ENCODE results near the gene ESM1. TPM values are rescaled to one million over a fixed set of nuclear protein-coding genes. Genes with fewer than 3 reads are reported as not detected.
"Not testable (repeated sequence)": the region's sequence is repeated elsewhere in the genome, so short reads cannot be mapped to it uniquely, and the experiment has no call there.

ESM1 gene
- total RNA-seq, 4 donors from 2014 or later = not detected

GRCh38 chr5:55003432-55004065 is 18.2 kb upstream of the ESM1 start:
- TF ChIP-seq POLR2A (IDR thresholded peaks at IDR 0.05) (no peak), CTCF (IDR thresholded peaks at IDR 0.05) (no peak)
- 65 to 73% methylated on average over 4 of the region's 4 CpGs for WGBS, 2 donors
- intact Hi-C loops (cut with DNase I; ENCODE audit: low total_unique reads) = no loop called here
- no peak for DNase-seq (ENCODE audit: low spot score in 2 of 2)
- no peak overlapping the region for H3K4me3 ChIP-seq (ENCODE audit: low read depth, poor library complexity, severe bottlenecking)

GRCh38 chr5:55002166-55002565 is 16.8 kb upstream of the ESM1 start:
- DNase-seq (ENCODE audit: low spot score in 2 of 2); intact Hi-C loops (cut with DNase I; ENCODE audit: low total_unique reads); H3K4me3 ChIP-seq (ENCODE audit: low read depth, poor library complexity, severe bottlenecking): not testable (repeated sequence)
- WGBS, 2 donors = 80 to 95% methylated on average over 2 of the region's 2 CpGs

- 52 to 55% methylated on average over 2 of the region's 2 CpGs for WGBS, 2 donors
- TF ChIP-seq POLR2A (IDR thresholded peaks at IDR 0.05) (no peak), CTCF (IDR thresholded peaks at IDR 0.05) (no peak)
- H3K4me3 ChIP-seq (ENCODE audit: low read depth, poor library complexity, severe bottlenecking) = no peak overlapping the region
- intact Hi-C loops (cut with DNase I; ENCODE audit: low total_unique reads) = no loop called here
- no peak for DNase-seq (ENCODE audit: low spot score in 2 of 2)
Observed at GRCh38 chr5:54997081-54997480, 11.7 kb upstream of the ESM1 start.

- H3K4me3 ChIP-seq (ENCODE audit: low read depth, poor library complexity, severe bottlenecking) = no peak overlapping the region
- TF ChIP-seq POLR2A (IDR thresholded peaks at IDR 0.05) (no peak), CTCF (IDR thresholded peaks at IDR 0.05) (no peak)
- DNase-seq (ENCODE audit: low spot score in 2 of 2) = no peak
- WGBS, 2 donors = 73 to 81% methylated on average over 5 of the region's 5 CpGs
- intact Hi-C loops (cut with DNase I; ENCODE audit: low total_unique reads) = no loop called here
Observed at GRCh38 chr5:54996466-54996865, 11.1 kb upstream of the ESM1 start.

GRCh38 chr5:54995168-54995567 is 9.8 kb upstream of the ESM1 start:
- WGBS, 2 donors = 91 to 97% methylated on average over 3 of the region's 3 CpGs
- no peak for TF ChIP-seq POLR2A (IDR thresholded peaks at IDR 0.05)
- no peak for TF ChIP-seq CTCF (IDR thresholded peaks at IDR 0.05)
- intact Hi-C loops (cut with DNase I; ENCODE audit: low total_unique reads) = no loop called here

GRCh38 chr5:54994628-54995027 is 9.2 kb upstream of the ESM1 start:
- TF ChIP-seq CTCF (IDR thresholded peaks at IDR 0.05) (no peak), POLR2A (IDR thresholded peaks at IDR 0.05) (no peak)
- no peak for DNase-seq (ENCODE audit: low spot score in 2 of 2)
- H3K4me3 ChIP-seq (ENCODE audit: low read depth, poor library complexity, severe bottlenecking) = no peak overlapping the region
- WGBS, 2 donors = 83 to 88% methylated on average over 2 of the region's 2 CpGs
- intact Hi-C loops (cut with DNase I; ENCODE audit: low total_unique reads) = no loop called here

More at GRCh38 chr5:54995168-54995567, 9.8 kb upstream of the ESM1 start:
- H3K4me3 ChIP-seq (ENCODE audit: low read depth, poor library complexity, severe bottlenecking) = no peak overlapping the region
- no peak for DNase-seq (ENCODE audit: low spot score in 2 of 2)

Data from lower leg skin (tissue), 4 donors.